Body of pancreas (tissue), 4 donors: Measurements from ENCODE around the gene CALCOCO1.

Source experiments
- CTCF ChIP-seq, 7 experiments: fragments of 450-650 bp in 4 of 7; fragments of 200-600 bp in 3 of 7; sonication (generic) in 3 of 7; IDR thresholded peaks; one replicate each; pipeline ENCODE4 v1.5.1; 2016 to 2019; ENCODE audit warnings: antibody characterized with exemption in 7 of 7
- POLR2A ChIP-seq, 3 donors: fragments of 450-650 bp; IDR thresholded peaks; one replicate each; pipeline ENCODE4 v1.6.1; 2016; ENCODE audit warnings: antibody characterized with exemption in 3 of 3, mild to moderate bottlenecking in 2 of 3

GRCh38 chr12:53727310-53728041 lies at the start of gene CALCOCO1:
- TF ChIP-seq CTCF (IDR thresholded peaks at IDR 0.05), result no peak
- TF ChIP-seq POLR2A (IDR thresholded peaks at IDR 0.05), result peak in 2 of 3 donors; percentile 64
